ENCODE data around the gene ZNF536.

The ZNF536 gene

GRCh38 chr19:30371960-30372824 lies at the start of gene ZNF536:
TSS of gene ZNF536 (plus strand) at chr19:30372384. CDS start at chr19:30443563, 71,179 bp downstream.
- no peak for DNase-seq (ENCODE audit: low read depth, low spot score)

- no peak for DNase-seq (ENCODE audit: low read depth, low spot score)
Observed at GRCh38 chr19:30322641-30323320, 49.4 kb upstream of the ZNF536 start.

GRCh38 chr19:30323904-30324303 lies 48.3 kb upstream of the ZNF536 start:
- DNase-seq (ENCODE audit: low read depth, low spot score) = no peak

GRCh38 chr19:30324982-30325381 lies 47.2 kb upstream of the ZNF536 start:
- DNase-seq (ENCODE audit: low read depth, low spot score) = no peak

- no peak for DNase-seq (ENCODE audit: low read depth, low spot score)
Observed at GRCh38 chr19:30325676-30326392, 46.4 kb upstream of the ZNF536 start.

GRCh38 chr19:30326393-30326710 lies 45.8 kb upstream of the ZNF536 start:
- no peak for DNase-seq (ENCODE audit: low read depth, low spot score)

- DNase-seq (ENCODE audit: low read depth, low spot score) = no peak
Observed at GRCh38 chr19:30327331-30327730, 44.9 kb upstream of the ZNF536 start.

- no peak for DNase-seq (ENCODE audit: low read depth, low spot score)
Observed at GRCh38 chr19:30328096-30328495, 44.1 kb upstream of the ZNF536 start.

GRCh38 chr19:30330266-30330665 lies 41.9 kb upstream of the ZNF536 start:
- no peak for DNase-seq (ENCODE audit: low read depth, low spot score)

- no peak for DNase-seq (ENCODE audit: low read depth, low spot score)
Observed at GRCh38 chr19:30332445-30333234, 39.5 kb upstream of the ZNF536 start.

- DNase-seq (ENCODE audit: low read depth, low spot score) = no peak
Observed at GRCh38 chr19:30333291-30334065, 38.7 kb upstream of the ZNF536 start.

GRCh38 chr19:30334841-30335240 lies 37.3 kb upstream of the ZNF536 start:
- no peak for DNase-seq (ENCODE audit: low read depth, low spot score)

GRCh38 chr19:30335306-30335886 lies 36.8 kb upstream of the ZNF536 start:
- DNase-seq (ENCODE audit: low read depth, low spot score) = no peak

- DNase-seq (ENCODE audit: low read depth, low spot score) = no peak
Observed at GRCh38 chr19:30336290-30336689, 35.9 kb upstream of the ZNF536 start.

- DNase-seq (ENCODE audit: low read depth, low spot score) = no peak
Observed at GRCh38 chr19:30338041-30338456, 34.1 kb upstream of the ZNF536 start.

- DNase-seq (ENCODE audit: low read depth, low spot score) = no peak
Observed at GRCh38 chr19:30338878-30339623, 33.1 kb upstream of the ZNF536 start.

GRCh38 chr19:30339624-30340525 lies 32.3 kb upstream of the ZNF536 start:
- no peak for DNase-seq (ENCODE audit: low read depth, low spot score)

- no peak for DNase-seq (ENCODE audit: low read depth, low spot score)
Observed at GRCh38 chr19:30340771-30341561, 31.2 kb upstream of the ZNF536 start.
